ENCODE measurements around the gene NEU1.

Gene NEU1

GRCh38 chr6:31881136-31881859 is 18.7 kb upstream of the NEU1 start:
- H3K36me3 ChIP-seq (ENCODE audit: control insufficient read depth, insufficient read depth, low read length): peaks cover 33% of the 10 kb centered on the region
- no peak overlapping the region for H3K4me3 ChIP-seq (replicated peaks; ENCODE audit: low read depth, low read length)
- no peak for DNase-seq (ENCODE audit: extremely low read depth, insufficient read length)
- TF ChIP-seq CTCF (IDR thresholded peaks at IDR 0.05; ENCODE audit: insufficient read depth, low read length, poor library complexity, severe bottlenecking): no peak
- no peaks in the 10 kb centered on the region for H3K27me3 ChIP-seq (replicated peaks; ENCODE audit: control insufficient read depth, insufficient read depth, low read length)

GRCh38 chr6:31880616-31881015 is 18.0 kb upstream of the NEU1 start:
- no peak overlapping the region for H3K4me3 ChIP-seq (replicated peaks; ENCODE audit: low read depth, low read length)
- H3K27me3 ChIP-seq (replicated peaks; ENCODE audit: control insufficient read depth, insufficient read depth, low read length): no peaks in the 10 kb centered on the region
- peaks cover 32% of the 10 kb centered on the region for H3K36me3 ChIP-seq (ENCODE audit: control insufficient read depth, insufficient read depth, low read length)
- DNase-seq (ENCODE audit: extremely low read depth, insufficient read length): no peak
- TF ChIP-seq CTCF (IDR thresholded peaks at IDR 0.05; ENCODE audit: insufficient read depth, low read length, poor library complexity, severe bottlenecking): no peak

GRCh38 chr6:31879901-31880300 is 17.3 kb upstream of the NEU1 start:
- no peak overlapping the region for H3K4me3 ChIP-seq (replicated peaks; ENCODE audit: low read depth, low read length)
- peaks cover 32% of the 10 kb centered on the region for H3K36me3 ChIP-seq (ENCODE audit: control insufficient read depth, insufficient read depth, low read length)
- TF ChIP-seq CTCF (IDR thresholded peaks at IDR 0.05; ENCODE audit: insufficient read depth, low read length, poor library complexity, severe bottlenecking): no peak
- no peak for DNase-seq (ENCODE audit: extremely low read depth, insufficient read length)
- no peaks in the 10 kb centered on the region for H3K27me3 ChIP-seq (replicated peaks; ENCODE audit: control insufficient read depth, insufficient read depth, low read length)

GRCh38 chr6:31879143-31879542 is 16.5 kb upstream of the NEU1 start:
- no peak for TF ChIP-seq CTCF (IDR thresholded peaks at IDR 0.05; ENCODE audit: insufficient read depth, low read length, poor library complexity, severe bottlenecking)
- DNase-seq (ENCODE audit: extremely low read depth, insufficient read length): no peak
- no peak overlapping the region for H3K4me3 ChIP-seq (replicated peaks; ENCODE audit: low read depth, low read length)
- H3K36me3 ChIP-seq (ENCODE audit: control insufficient read depth, insufficient read depth, low read length): peaks cover 27% of the 10 kb centered on the region
- H3K27me3 ChIP-seq (replicated peaks; ENCODE audit: control insufficient read depth, insufficient read depth, low read length): no peaks in the 10 kb centered on the region

GRCh38 chr6:31878726-31879125 is 16.1 kb upstream of the NEU1 start, which contains the start of gene SLC44A4:
SLC44A4 (minus strand) TSS chr6:31878997; CDS start chr6:31878980, 17 bp downstream.
- no peak for TF ChIP-seq CTCF (IDR thresholded peaks at IDR 0.05; ENCODE audit: insufficient read depth, low read length, poor library complexity, severe bottlenecking)
- no peak for DNase-seq (ENCODE audit: extremely low read depth, insufficient read length)
- Histone ChIP-seq H3K4me3 (replicated peaks; ENCODE audit: low read depth, low read length) (no peak within 1 kb of the TSS), H3K27me3 (replicated peaks; ENCODE audit: control insufficient read depth, insufficient read depth, low read length) (no peaks in the 10 kb centered on the region), H3K36me3 (ENCODE audit: control insufficient read depth, insufficient read depth, low read length) (peaks cover 26% of the 10 kb centered on the region)

Measured in GM06990 (cell line).